Measurements from ENCODE around the gene FOXN1.

FOXN1 gene

DNA sequence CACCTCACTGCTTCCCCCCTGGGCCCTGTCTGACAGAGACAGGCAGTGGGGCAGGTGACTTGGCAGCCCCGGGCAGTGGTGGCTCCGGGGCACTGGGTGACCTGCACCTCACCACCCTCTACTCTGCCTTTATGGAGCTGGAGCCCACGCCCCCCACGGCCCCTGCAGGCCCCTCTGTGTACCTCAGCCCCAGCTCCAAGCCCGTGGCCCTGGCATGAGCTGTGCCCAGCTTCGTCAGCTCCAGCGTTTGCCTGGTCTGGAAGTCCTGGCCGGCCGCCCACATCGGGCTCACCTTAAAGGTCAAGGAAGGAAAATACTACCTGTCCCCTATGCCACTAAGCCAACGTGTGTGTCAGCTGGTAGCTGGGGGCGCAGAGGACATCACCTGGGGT is 31.1 kb downstream of the FOXN1 start:
- TF ChIP-seq, protein P1, sequence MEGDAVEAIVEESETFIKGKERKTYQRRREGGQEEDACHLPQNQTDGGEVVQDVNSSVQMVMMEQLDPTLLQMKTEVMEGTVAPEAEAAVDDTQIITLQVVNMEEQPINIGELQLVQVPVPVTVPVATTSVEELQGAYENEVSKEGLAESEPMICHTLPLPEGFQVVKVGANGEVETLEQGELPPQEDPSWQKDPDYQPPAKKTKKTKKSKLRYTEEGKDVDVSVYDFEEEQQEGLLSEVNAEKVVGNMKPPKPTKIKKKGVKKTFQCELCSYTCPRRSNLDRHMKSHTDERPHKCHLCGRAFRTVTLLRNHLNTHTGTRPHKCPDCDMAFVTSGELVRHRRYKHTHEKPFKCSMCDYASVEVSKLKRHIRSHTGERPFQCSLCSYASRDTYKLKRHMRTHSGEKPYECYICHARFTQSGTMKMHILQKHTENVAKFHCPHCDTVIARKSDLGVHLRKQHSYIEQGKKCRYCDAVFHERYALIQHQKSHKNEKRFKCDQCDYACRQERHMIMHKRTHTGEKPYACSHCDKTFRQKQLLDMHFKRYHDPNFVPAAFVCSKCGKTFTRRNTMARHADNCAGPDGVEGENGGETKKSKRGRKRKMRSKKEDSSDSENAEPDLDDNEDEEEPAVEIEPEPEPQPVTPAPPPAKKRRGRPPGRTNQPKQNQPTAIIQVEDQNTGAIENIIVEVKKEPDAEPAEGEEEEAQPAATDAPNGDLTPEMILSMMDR (IDR thresholded peaks at IDR 0.05; ENCODE audit: low read depth, low read length): no peak
- no peak for DNase-seq (ENCODE audit: extremely low read depth, low read depth)

- TF ChIP-seq, protein P1 (IDR thresholded peaks at IDR 0.05; ENCODE audit: low read depth, low read length): no peak
- no peak for DNase-seq (ENCODE audit: extremely low read depth, low read depth)
Observed at GRCh38 chr17:28538296-28538895, 32.2 kb downstream of the FOXN1 start.

GRCh38 chr17:28540231-28540630 is 34.1 kb downstream of the FOXN1 start:
- TF ChIP-seq, protein P1 (IDR thresholded peaks at IDR 0.05; ENCODE audit: low read depth, low read length): no peak
- DNase-seq (ENCODE audit: extremely low read depth, low read depth): no peak

- TF ChIP-seq, protein P1 (IDR thresholded peaks at IDR 0.05; ENCODE audit: low read depth, low read length): no peak
- DNase-seq (ENCODE audit: extremely low read depth, low read depth): no peak
Observed at GRCh38 chr17:28541439-28541838, 35.3 kb downstream of the FOXN1 start.

- TF ChIP-seq, protein P1 (IDR thresholded peaks at IDR 0.05; ENCODE audit: low read depth, low read length): no peak
- no peak for DNase-seq (ENCODE audit: extremely low read depth, low read depth)
Observed at GRCh38 chr17:28544402-28545140, 38.4 kb downstream of the FOXN1 start.

DNA sequence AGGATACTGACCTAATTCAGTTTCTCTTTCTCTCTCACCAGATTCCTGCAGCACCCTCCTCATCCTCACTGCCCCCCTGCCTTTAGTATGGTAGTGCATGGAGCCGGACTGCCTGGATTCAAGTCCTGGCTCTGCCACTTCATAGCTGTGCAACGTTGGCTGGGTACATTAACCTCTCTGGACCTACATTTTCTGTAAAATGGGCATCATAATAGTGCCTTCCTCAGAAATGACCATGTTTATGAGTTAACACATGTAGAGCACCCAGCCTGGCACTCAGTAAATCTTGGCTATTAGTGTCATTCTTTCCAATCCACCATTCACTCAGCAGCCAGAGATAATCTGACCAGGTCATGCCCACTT is 39.0 kb downstream of the FOXN1 start:
- TF ChIP-seq, protein P1 (IDR thresholded peaks at IDR 0.05; ENCODE audit: low read depth, low read length): no peak
- DNase-seq (ENCODE audit: extremely low read depth, low read depth): no peak

DNA sequence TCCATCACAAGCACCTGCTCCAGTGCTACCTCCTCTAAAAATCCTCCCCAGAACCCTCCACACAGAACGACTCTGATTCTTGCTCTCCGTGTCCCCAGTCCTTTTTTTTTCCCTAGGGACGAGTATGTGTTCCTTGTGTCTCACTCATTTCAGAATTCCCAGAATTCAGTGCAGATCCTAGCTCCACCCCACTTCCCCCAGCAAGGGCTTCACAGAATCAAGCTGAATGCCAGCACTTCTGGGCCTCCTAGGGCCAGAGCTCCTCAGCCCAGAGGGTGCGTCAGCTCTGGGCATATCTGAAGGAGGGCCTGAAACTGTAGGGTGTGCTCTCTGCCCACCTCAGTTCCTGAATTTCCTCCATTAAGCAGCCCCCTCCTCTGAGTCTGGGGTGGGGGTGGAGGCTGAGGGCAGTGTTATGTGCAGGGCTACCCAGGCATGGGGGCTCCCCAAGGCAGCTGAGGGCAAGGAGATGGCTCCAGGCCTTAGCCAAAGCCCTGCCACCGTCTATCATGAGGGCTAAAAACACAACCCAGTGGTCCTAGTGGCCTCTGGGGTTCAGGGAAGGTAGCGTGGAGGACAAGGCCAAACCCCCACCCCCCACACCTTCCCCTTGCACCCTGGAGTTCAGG is 39.8 kb downstream of the FOXN1 start:
- TF ChIP-seq, protein P1 (IDR thresholded peaks at IDR 0.05; ENCODE audit: low read depth, low read length): no peak
- no peak for DNase-seq (ENCODE audit: extremely low read depth, low read depth)
